ENCODE results near the gene TUSC1.
"Not testable (repeated sequence)": the region's sequence is repeated elsewhere in the genome, so short reads cannot be mapped to it uniquely, and the experiment has no call there.

Gene TUSC1

GRCh38 chr9:25678147-25678666, at the start of gene TUSC1:
Gene TUSC1, minus strand, starts transcription at chr9:25678444. Its CDS starts 132 bp downstream, at chr9:25678312.
- peak; percentile 87 for DNase-seq

- DNase-seq, result no peak
Observed at GRCh38 chr9:25726871-25727410, 48.7 kb upstream of the TUSC1 start.

GRCh38 chr9:25724424-25724823, 46.2 kb upstream of the TUSC1 start:
- DNase-seq, result no peak

- peak; percentile 55 for DNase-seq
Observed at GRCh38 chr9:25716220-25716872, 38.1 kb upstream of the TUSC1 start.

GRCh38 chr9:25709941-25710340, 31.7 kb upstream of the TUSC1 start:
- DNase-seq, result no peak

GRCh38 chr9:25704800-25705199, 26.6 kb upstream of the TUSC1 start:
- DNase-seq, result no peak

GRCh38 chr9:25703701-25704357, 25.6 kb upstream of the TUSC1 start:
- DNase-seq, result no peak

GRCh38 chr9:25702536-25702935, 24.3 kb upstream of the TUSC1 start:
- DNase-seq, result no peak

GRCh38 chr9:25700899-25701298, 22.7 kb upstream of the TUSC1 start:
- not testable (repeated sequence) for DNase-seq

- no peak for DNase-seq
Observed at GRCh38 chr9:25700430-25700829, 22.2 kb upstream of the TUSC1 start.

- no peak for DNase-seq
Observed at GRCh38 chr9:25691786-25692185, 13.5 kb upstream of the TUSC1 start.

- peak; percentile 32 for DNase-seq
Observed at GRCh38 chr9:25684321-25684720, 6.1 kb upstream of the TUSC1 start.

- DNase-seq, result no peak
Observed at GRCh38 chr9:25681266-25681665, 3.0 kb upstream of the TUSC1 start.

- DNase-seq, result peak; percentile 63
Observed at GRCh38 chr9:25678846-25679360, 659 bp upstream of the TUSC1 start.

- peak; percentile 87 for DNase-seq
Observed at GRCh38 chr9:25677301-25678146, 720 bp downstream of the TUSC1 start.

GRCh38 chr9:25675858-25676257, 2.4 kb downstream of the TUSC1 start:
- DNase-seq, result not testable (repeated sequence)

GRCh38 chr9:25658571-25658970, 19.7 kb downstream of the TUSC1 start:
- DNase-seq, result no peak

GRCh38 chr9:25654417-25654816, 23.8 kb downstream of the TUSC1 start:
- DNase-seq, result no peak

GRCh38 chr9:25648116-25648515, 30.1 kb downstream of the TUSC1 start:
- DNase-seq, result no peak

- no peak for DNase-seq
Observed at GRCh38 chr9:25636026-25636425, 42.2 kb downstream of the TUSC1 start.

GRCh38 chr9:25629231-25629630, 49.0 kb downstream of the TUSC1 start:
- no peak for DNase-seq

Measured in NCI-H82 (cell line).